HL-60 (cell line): ENCODE measurements around the gene ITGA5.

ENCODE experiments used
- CTCF ChIP-seq: IDR thresholded peaks from one replicate; pipeline ENCODE4 v1.5.1; 2011; ENCODE audit warnings: low read length, control low read depth, inconsistent platforms; ENCODE audit not compliant: insufficient read depth
- POLR2AphosphoS5 ChIP-seq: IDR thresholded peaks from 2 replicates; pipeline ENCODE4 v1.6.1; 2012; ENCODE audit warnings: low read depth
- SPI1 ChIP-seq: IDR thresholded peaks from 2 replicates; pipeline ENCODE4 v1.6.1; 2012; ENCODE audit warnings: low read depth, mild to moderate bottlenecking, borderline replicate concordance

GRCh38 chr12:54418441-54419087, 502 bp downstream of the ITGA5 start:
- TF ChIP-seq CTCF = no peak
- no peak for TF ChIP-seq SPI1
- TF ChIP-seq POLR2AphosphoS5 = no peak
